Ectodermal cell (in vitro differentiated cells): ENCODE results near the gene KAZN.

Source experiments
- H3K27ac ChIP-seq: 2 replicates; pipeline ENCODE4 v1.7.0; 2013; ENCODE audit warnings: mild to moderate bottlenecking, low read depth, low read length; ENCODE audit not compliant: insufficient read depth, poor library complexity, severe bottlenecking
- H3K27me3 ChIP-seq: 2 replicates; pipeline ENCODE4 v1.7.0; 2013; ENCODE audit warnings: mild to moderate bottlenecking, low read length; ENCODE audit not compliant: insufficient read depth, control insufficient read depth, poor library complexity, severe bottlenecking
- H3K36me3 ChIP-seq: one replicate; pipeline ENCODE4 v1.7.0; 2013; ENCODE audit warnings: low read length; ENCODE audit not compliant: control insufficient read depth, insufficient read depth
- H3K4me1 ChIP-seq: one replicate; pipeline ENCODE4 v1.7.0; 2013; ENCODE audit warnings: low read length; ENCODE audit not compliant: control insufficient read depth, insufficient read depth
- H3K4me3 ChIP-seq: 2 replicates; pipeline ENCODE4 v1.7.0; 2013; ENCODE audit warnings: low read depth, low read length, control low read depth; ENCODE audit not compliant: insufficient read depth
- H3K9me3 ChIP-seq: 2 replicates; pipeline ENCODE4 v1.7.0; 2013; ENCODE audit warnings: mild to moderate bottlenecking, low read length, moderate library complexity; ENCODE audit not compliant: control insufficient read depth
- WGBS, 2 experiments: methylation state at CpG; one replicate each; pipeline ENCODE4 v1.1.7; 2013; ENCODE audit warnings: missing lambda C conversion rate in 2 of 2; 5-methylcytosine and 5-hydroxymethylcytosine counted together

The KAZN gene

GRCh38 chr1:14636897-14637632 is 38.6 kb downstream of the KAZN start:
- H3K4me3 ChIP-seq, result no peak overlapping the region

GRCh38 chr1:14639291-14640050 is 41.0 kb downstream of the KAZN start:
- no peaks in the 10 kb centered on the region for H3K36me3 ChIP-seq
- WGBS, 2 experiments, result 81 to 84% methylated on average over 15 of the region's 15 CpGs
- H3K9me3 ChIP-seq, result no peaks in the 10 kb centered on the region
- H3K4me3 ChIP-seq, result no peak overlapping the region
- H3K27me3 ChIP-seq, result no peaks in the 10 kb centered on the region
- H3K27ac ChIP-seq, result no peak overlapping the region
- H3K4me1 ChIP-seq, result no peaks in the 10 kb centered on the region

More at GRCh38 chr1:14636897-14637632, 38.6 kb downstream of the KAZN start:
- H3K36me3 ChIP-seq, result no peaks in the 10 kb centered on the region
- no peaks in the 10 kb centered on the region for H3K9me3 ChIP-seq
- 90 to 96% methylated on average over 9 of the region's 9 CpGs for WGBS, 2 experiments
- H3K27me3 ChIP-seq, result no peaks in the 10 kb centered on the region
- H3K4me1 ChIP-seq, result no peaks in the 10 kb centered on the region
- H3K27ac ChIP-seq, result no peak overlapping the region

- Histone ChIP-seq H3K27me3 (no peaks in the 10 kb centered on the region), H3K9me3 (no peaks in the 10 kb centered on the region), H3K4me3 (no peak overlapping the region), H3K36me3 (no peaks in the 10 kb centered on the region), H3K4me1 (no peaks in the 10 kb centered on the region), H3K27ac (no peak overlapping the region)
- 86 to 100% methylated on average over 1 to 2 of the region's 3 CpGs for WGBS, 2 experiments
Measured at GRCh38 chr1:14642712-14643111, 44.2 kb downstream of the KAZN start.

- no peaks in the 10 kb centered on the region for H3K27me3 ChIP-seq
- no peaks in the 10 kb centered on the region for H3K9me3 ChIP-seq
- H3K4me3 ChIP-seq, result no peak overlapping the region
- H3K36me3 ChIP-seq, result no peaks in the 10 kb centered on the region
- WGBS, 2 experiments, result 91 to 92% methylated on average over 3 to 8 of the region's 8 CpGs
- H3K4me1 ChIP-seq, result peaks cover 11% of the 10 kb centered on the region
- no peak overlapping the region for H3K27ac ChIP-seq
Measured at GRCh38 chr1:14646973-14647372, 48.5 kb downstream of the KAZN start.

- Histone ChIP-seq H3K4me3 (no peak overlapping the region), H3K27ac (no peak overlapping the region), H3K36me3 (no peaks in the 10 kb centered on the region), H3K27me3 (no peaks in the 10 kb centered on the region), H3K4me1 (peaks cover 11% of the 10 kb centered on the region), H3K9me3 (no peaks in the 10 kb centered on the region)
- 81 to 89% methylated on average over 3 of the region's 3 CpGs for WGBS, 2 experiments
Measured at GRCh38 chr1:14647777-14648176, 49.3 kb downstream of the KAZN start.

- Histone ChIP-seq H3K27me3 (no peaks in the 10 kb centered on the region), H3K27ac (peak overlapping the region; percentile 26), H3K9me3 (no peaks in the 10 kb centered on the region), H3K36me3 (no peaks in the 10 kb centered on the region), H3K4me1 (peaks cover 11% of the 10 kb centered on the region), H3K4me3 (no peak overlapping the region)
- 90 to 93% methylated on average over 3 of the region's 3 CpGs for WGBS, 2 experiments
Measured at GRCh38 chr1:14648391-14648790, 49.9 kb downstream of the KAZN start.

GRCh38 chr1:14648896-14649855 is 50.7 kb downstream of the KAZN start:
- peaks cover 11% of the 10 kb centered on the region for H3K4me1 ChIP-seq
- H3K4me3 ChIP-seq, result no peak overlapping the region
- 83 to 88% methylated on average over 8 to 9 of the region's 9 CpGs for WGBS, 2 experiments
- H3K36me3 ChIP-seq, result no peaks in the 10 kb centered on the region
- no peaks in the 10 kb centered on the region for H3K27me3 ChIP-seq
- H3K9me3 ChIP-seq, result no peaks in the 10 kb centered on the region
- no peak overlapping the region for H3K27ac ChIP-seq

- WGBS, 2 experiments, result 92 to 94% methylated on average over 1 of the region's 1 CpG
- peaks cover 11% of the 10 kb centered on the region for H3K4me1 ChIP-seq
- H3K36me3 ChIP-seq, result no peaks in the 10 kb centered on the region
- H3K27ac ChIP-seq, result no peak overlapping the region
- H3K4me3 ChIP-seq, result no peak overlapping the region
- no peaks in the 10 kb centered on the region for H3K27me3 ChIP-seq
- H3K9me3 ChIP-seq, result no peaks in the 10 kb centered on the region
Measured at GRCh38 chr1:14649976-14650375, 51.5 kb downstream of the KAZN start.

- H3K9me3 ChIP-seq, result no peaks in the 10 kb centered on the region
- WGBS, 2 experiments, result 86 to 95% methylated on average over 3 of the region's 3 CpGs
- H3K27ac ChIP-seq, result no peak overlapping the region
- no peak overlapping the region for H3K4me3 ChIP-seq
- H3K36me3 ChIP-seq, result no peaks in the 10 kb centered on the region
- peaks cover 11% of the 10 kb centered on the region for H3K4me1 ChIP-seq
- H3K27me3 ChIP-seq, result no peaks in the 10 kb centered on the region
Measured at GRCh38 chr1:14650951-14651350, 52.5 kb downstream of the KAZN start.
